Measurements from ENCODE around the gene ANKRD49.

Gene ANKRD49

DNA sequence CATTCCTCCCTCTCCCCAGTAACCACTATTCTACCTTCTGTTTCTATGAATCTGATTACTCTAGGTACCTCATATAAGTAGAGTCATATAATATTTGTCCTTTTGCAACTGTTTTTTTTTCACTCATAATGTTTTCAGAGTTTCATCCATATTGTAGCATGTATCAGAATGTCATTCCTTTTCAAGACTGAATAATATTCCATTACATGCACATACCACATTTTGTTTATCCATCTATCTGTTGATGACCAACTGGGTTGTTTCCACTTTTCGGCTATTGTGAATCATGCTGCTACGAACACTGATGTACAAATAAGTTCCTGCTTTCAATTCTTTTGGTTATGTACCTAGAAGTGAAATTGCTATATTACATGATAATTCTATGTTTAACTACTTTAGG, 40.8 kb upstream of the ANKRD49 start:
- no peak for DNase-seq (ENCODE audit: low read depth)
- no peak for TF ChIP-seq MYC (IDR thresholded peaks at IDR 0.05; ENCODE audit: low read depth, low read length)
- TF ChIP-seq, protein P1, sequence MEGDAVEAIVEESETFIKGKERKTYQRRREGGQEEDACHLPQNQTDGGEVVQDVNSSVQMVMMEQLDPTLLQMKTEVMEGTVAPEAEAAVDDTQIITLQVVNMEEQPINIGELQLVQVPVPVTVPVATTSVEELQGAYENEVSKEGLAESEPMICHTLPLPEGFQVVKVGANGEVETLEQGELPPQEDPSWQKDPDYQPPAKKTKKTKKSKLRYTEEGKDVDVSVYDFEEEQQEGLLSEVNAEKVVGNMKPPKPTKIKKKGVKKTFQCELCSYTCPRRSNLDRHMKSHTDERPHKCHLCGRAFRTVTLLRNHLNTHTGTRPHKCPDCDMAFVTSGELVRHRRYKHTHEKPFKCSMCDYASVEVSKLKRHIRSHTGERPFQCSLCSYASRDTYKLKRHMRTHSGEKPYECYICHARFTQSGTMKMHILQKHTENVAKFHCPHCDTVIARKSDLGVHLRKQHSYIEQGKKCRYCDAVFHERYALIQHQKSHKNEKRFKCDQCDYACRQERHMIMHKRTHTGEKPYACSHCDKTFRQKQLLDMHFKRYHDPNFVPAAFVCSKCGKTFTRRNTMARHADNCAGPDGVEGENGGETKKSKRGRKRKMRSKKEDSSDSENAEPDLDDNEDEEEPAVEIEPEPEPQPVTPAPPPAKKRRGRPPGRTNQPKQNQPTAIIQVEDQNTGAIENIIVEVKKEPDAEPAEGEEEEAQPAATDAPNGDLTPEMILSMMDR (IDR thresholded peaks at IDR 0.05; ENCODE audit: low read depth, low read length), result no peak
- H3K4me3 ChIP-seq (ENCODE audit: low read depth, low read length), result no peak overlapping the region

DNA sequence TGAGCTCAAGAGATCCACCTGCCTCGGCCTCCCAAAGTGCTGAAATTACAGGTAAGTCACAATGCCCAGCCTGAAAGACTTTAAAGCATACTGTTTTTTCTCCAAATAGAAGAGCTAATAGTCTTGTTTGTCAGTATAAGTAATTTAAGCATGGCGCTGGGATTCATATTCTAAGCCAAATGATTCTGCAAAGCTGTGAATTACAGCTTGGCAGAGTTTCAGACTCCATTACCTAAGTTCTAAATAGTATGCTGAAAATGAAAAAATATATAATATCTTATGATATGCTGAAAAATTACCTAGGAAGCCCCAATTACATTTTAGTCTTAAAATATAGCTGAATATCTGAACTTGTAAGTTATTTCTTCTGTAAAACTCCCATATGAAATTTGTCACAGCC, 39.5 kb upstream of the ANKRD49 start:
- H3K4me3 ChIP-seq (ENCODE audit: low read depth, low read length), result no peak overlapping the region
- no peak for DNase-seq (ENCODE audit: low read depth)
- TF ChIP-seq MYC (IDR thresholded peaks at IDR 0.05; ENCODE audit: low read depth, low read length), result no peak
- TF ChIP-seq, protein P1 (IDR thresholded peaks at IDR 0.05; ENCODE audit: low read depth, low read length), result no peak
- TF ChIP-seq, protein P2, sequence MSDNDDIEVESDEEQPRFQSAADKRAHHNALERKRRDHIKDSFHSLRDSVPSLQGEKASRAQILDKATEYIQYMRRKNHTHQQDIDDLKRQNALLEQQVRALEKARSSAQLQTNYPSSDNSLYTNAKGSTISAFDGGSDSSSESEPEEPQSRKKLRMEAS (IDR thresholded peaks at IDR 0.05; ENCODE audit: low read depth, low read length), result no peak
- TF ChIP-seq POLR2A (IDR thresholded peaks at IDR 0.05; ENCODE audit: extremely low read depth, insufficient read length), result no peak

DNA sequence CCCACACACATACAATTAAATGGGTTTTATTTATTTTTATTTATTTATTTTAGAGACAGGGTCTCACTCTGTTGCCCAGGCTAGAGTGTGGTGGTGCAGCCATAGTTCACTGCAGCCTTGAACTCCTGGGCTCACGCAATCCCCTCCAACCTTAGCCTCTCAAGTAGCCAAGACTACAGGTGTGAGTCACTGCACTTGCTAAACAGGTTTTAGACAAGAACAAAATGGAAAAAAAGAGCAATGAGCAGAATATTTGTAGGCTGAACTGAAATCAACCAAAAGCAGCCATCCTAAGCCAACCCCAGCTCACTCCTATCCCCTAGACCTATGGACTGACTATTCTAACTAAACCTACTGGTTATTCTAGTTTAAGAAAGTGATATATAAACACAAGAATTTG, 37.9 kb upstream of the ANKRD49 start:
- TF ChIP-seq, protein P2 (IDR thresholded peaks at IDR 0.05; ENCODE audit: low read depth, low read length), result no peak
- TF ChIP-seq, protein P1 (IDR thresholded peaks at IDR 0.05; ENCODE audit: low read depth, low read length), result no peak
- no peak for TF ChIP-seq POLR2A (IDR thresholded peaks at IDR 0.05; ENCODE audit: extremely low read depth, insufficient read length)
- no peak for TF ChIP-seq MYC (IDR thresholded peaks at IDR 0.05; ENCODE audit: low read depth, low read length)
- DNase-seq (ENCODE audit: low read depth), result no peak
- no peak overlapping the region for H3K4me3 ChIP-seq (ENCODE audit: low read depth, low read length)

DNA sequence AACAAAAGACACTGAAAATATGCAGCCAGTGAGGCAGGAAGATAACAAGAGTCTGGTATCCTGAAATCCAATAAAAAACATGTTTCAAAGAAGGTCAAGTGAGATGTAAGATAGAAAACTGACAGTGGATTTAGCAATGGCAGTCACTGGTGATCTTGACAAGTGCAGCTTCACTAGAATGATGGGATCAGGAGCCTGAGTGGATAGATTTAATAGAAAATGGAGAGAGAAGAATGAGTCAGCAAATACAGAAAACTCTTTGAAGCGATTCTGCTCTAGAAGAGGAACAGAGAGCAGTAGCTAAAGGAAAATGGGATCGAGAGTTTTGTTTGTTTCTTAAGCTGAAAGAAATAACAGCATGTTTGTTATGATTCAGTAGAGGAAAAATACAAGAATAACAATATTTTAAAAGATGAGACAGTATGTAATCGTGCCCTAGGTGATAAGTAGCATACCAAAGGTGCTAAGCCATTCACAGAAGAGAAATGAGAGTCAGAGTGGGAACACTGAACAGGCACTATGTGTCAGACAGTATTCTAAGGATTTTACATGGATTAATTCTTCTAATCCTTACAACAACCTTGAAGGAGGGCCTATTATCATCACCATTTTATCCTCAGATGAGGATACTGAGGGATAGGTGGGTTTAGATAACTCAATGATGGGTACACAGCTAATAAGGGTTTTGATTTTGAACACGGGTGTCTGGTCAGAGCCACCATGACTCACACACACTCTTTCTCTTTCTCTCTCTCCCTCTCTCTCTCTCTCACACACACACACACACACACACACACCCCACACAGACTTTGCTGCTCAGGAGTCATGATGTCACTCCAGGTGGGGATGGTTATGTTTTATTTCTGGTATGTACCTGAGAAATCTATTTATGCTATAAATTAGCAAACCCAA, 36.4 kb upstream of the ANKRD49 start:
- no peak for TF ChIP-seq MYC (IDR thresholded peaks at IDR 0.05; ENCODE audit: low read depth, low read length)
- TF ChIP-seq POLR2A (IDR thresholded peaks at IDR 0.05; ENCODE audit: extremely low read depth, insufficient read length), result no peak
- TF ChIP-seq, protein P1 (IDR thresholded peaks at IDR 0.05; ENCODE audit: low read depth, low read length), result no peak
- TF ChIP-seq, protein P2 (IDR thresholded peaks at IDR 0.05; ENCODE audit: low read depth, low read length), result no peak
- no peak overlapping the region for H3K4me3 ChIP-seq (ENCODE audit: low read depth, low read length)
- no peak for DNase-seq (ENCODE audit: low read depth)

DNA sequence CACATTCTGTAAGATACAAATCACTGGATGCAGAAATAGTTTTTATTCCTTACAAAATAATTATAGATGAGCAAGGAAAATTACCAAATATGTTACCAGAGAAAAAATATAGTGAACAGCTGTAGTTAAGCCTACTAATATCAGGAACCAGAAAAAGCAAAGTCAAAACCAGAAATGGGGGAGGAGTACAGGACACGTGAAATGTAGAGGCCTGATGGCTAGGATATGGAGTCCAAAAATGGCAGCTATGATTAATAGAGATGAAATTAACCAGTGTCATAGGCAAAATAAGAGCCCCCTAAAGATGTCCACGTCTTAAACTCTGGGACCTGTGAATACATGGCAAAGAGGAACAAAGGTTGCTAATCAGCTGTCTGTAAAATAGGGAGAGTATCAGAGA, 34.2 kb upstream of the ANKRD49 start:
- no peak for TF ChIP-seq MYC (IDR thresholded peaks at IDR 0.05; ENCODE audit: low read depth, low read length)
- H3K4me3 ChIP-seq (ENCODE audit: low read depth, low read length), result no peak overlapping the region
- DNase-seq (ENCODE audit: low read depth), result no peak

DNA sequence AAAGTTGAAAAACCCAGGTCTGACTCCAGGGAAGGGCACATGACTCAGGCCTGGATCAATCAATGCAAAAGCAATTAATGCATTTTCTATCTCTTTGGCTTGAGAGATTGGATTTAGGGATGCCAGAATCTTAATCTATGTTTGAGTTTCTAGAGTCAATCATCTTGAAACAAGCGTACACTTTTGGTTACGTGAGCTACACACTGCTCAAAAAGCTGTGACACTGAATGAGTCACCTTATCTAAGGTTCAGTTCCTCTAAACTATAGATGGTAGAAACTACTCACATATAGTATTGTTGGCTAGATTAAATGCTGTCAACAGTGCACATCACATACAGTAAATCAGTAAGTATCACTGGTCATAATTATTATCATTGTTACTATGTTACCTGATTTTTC, 24.4 kb upstream of the ANKRD49 start:
- no peak overlapping the region for H3K4me3 ChIP-seq (ENCODE audit: low read depth, low read length)
- TF ChIP-seq, protein P1 (IDR thresholded peaks at IDR 0.05; ENCODE audit: low read depth, low read length), result no peak
- TF ChIP-seq, protein P2 (IDR thresholded peaks at IDR 0.05; ENCODE audit: low read depth, low read length), result no peak
- TF ChIP-seq MYC (IDR thresholded peaks at IDR 0.05; ENCODE audit: low read depth, low read length), result no peak
- TF ChIP-seq POLR2A (IDR thresholded peaks at IDR 0.05; ENCODE audit: extremely low read depth, insufficient read length), result no peak
- DNase-seq (ENCODE audit: low read depth), result no peak
